Stimulated activated CD8-positive, alpha-beta memory T cell treated with anti-CD3 and anti-CD28 coated beads, Interleukin-7, amount 100 ng/mL, for 24 hours (primary cell): ENCODE results near the gene BARHL1.
"Not testable (repeated sequence)": the region's sequence is repeated elsewhere in the genome, so short reads cannot be mapped to it uniquely, and the experiment has no call there.

Source experiments
- DNase-seq: peaks from one replicate; pipeline ENCODE4 v3.0.0-alpha.2; 2020; ENCODE audit warnings: low read depth

The BARHL1 gene

GRCh38 chr9:132556714-132557113, 25.7 kb upstream of the BARHL1 start:
- DNase-seq: no peak

DNA sequence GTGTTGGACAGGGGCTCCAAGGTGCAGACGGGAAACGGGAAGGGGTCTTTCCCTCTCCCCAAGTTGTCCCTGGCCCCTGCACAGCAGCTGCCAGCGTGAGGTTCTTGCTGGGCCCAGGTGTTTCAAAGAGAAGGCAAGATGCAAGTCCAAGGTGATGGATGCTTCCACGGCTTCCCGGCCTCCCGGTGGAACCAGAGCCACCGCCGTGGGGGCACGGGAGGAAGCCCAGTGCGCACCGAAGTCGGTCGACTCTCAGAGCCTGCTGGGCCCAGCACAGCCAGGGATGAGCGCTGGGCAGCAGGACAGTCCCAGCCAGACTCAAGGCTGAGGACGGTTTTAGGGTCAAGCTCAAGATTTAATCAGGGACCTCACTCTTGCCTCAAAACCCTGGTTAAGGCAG, 25.2 kb upstream of the BARHL1 start:
- DNase-seq: no peak

GRCh38 chr9:132559711-132560110, 22.7 kb upstream of the BARHL1 start:
- DNase-seq: no peak

- DNase-seq: no peak
These were observed 21.7 kb upstream of the BARHL1 start for GRCh38 chr9:132560616-132561202.

DNA sequence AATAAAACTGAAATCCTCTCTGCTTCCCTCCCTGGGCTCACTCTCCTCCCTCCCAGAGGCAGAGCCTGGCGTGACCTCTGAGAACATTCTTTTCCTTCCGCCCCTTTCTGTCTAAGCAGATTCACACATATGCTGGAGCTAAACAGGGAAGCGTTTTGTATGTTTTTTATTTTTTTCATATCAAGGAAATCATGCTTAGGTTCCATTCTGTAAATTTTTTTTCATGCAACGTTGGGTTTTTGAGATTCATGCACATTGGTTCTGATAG, 20.2 kb upstream of the BARHL1 start:
- DNase-seq: no peak

DNA sequence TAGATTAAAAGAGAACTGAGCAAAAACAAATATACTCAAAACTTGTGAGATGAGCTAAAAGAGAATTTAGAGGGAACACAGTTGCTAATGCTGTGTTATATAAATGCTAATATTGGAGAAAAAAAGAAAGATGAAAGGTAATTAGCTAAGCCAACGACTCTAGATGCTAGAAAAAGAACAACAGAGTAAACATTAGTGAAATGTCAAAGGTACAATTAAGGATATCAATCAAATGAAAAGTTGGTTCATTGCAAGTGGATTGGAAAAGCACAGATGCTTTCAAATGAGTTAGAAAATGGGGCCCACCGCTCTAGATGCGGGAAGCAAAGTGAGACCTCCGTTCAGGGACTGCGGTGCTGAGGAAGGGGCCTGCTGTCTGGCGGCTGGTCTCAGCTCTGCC, 17.9 kb upstream of the BARHL1 start:
- DNase-seq: no peak

DNA sequence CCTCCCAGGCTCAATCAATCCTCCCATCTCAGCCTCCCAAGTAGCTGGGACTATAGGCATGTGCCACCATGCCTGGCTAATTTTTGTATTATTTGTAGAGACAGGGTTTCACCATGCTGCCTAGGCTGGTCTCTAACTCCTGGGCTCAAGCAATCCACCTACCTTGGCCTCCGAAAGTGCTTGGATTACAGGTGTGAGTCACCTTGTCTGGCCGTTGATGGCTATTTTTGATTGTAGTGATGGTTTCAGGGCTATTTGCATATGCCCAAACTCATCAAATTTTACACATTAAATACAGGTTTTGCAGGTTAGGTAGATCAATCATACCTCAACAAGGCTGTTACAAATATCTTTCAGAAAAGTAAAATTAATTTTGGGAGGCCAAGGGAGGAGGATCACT, 13.6 kb upstream of the BARHL1 start:
- DNase-seq: not testable (repeated sequence)

- no peak for DNase-seq
These were observed 10.4 kb upstream of the BARHL1 start for GRCh38 chr9:132571806-132572600.

DNA sequence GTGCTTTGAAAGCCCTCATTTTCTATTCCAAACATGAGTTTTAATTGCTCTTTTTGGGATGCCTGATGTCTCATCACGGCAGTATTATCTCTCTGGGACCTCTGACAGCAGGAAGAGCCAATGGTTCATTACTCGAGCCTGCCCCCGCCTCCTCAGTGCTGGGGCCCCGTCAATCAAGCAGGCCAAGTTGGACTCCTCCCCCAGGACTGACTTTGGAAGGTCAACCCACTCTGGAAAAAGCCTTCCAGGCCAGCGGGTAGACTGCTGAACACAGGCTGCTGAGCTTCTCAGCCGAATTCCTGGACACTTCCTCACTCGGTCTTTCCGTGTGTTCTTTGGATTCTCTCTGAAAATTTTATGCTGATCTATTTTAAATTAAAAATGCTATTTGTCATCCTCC, 9.5 kb upstream of the BARHL1 start:
- DNase-seq: no peak

- peak; percentile 16 for DNase-seq
These were observed 7.3 kb upstream of the BARHL1 start for GRCh38 chr9:132575005-132575609.

DNA sequence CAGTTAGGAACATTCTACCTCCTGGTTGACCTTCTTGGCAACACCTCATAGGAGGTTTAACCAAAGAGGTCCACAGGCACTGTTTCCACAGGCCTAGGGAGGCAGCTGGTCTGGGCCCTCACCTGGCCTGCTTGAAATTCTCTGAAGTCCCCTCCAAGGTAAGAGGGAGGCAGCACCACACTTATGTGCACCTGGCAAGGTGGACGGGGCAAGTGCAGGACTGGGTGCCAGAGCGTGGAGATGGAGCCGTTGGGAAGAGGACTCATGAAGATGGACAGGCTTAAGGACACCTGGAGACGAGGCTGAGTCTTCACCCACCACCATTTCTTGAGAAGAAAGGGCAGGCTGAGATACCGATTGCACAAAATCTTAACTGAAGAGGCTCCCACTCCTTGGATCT, 6.6 kb upstream of the BARHL1 start:
- DNase-seq: no peak

GRCh38 chr9:132577119-132577518, 5.3 kb upstream of the BARHL1 start:
- no peak for DNase-seq

DNA sequence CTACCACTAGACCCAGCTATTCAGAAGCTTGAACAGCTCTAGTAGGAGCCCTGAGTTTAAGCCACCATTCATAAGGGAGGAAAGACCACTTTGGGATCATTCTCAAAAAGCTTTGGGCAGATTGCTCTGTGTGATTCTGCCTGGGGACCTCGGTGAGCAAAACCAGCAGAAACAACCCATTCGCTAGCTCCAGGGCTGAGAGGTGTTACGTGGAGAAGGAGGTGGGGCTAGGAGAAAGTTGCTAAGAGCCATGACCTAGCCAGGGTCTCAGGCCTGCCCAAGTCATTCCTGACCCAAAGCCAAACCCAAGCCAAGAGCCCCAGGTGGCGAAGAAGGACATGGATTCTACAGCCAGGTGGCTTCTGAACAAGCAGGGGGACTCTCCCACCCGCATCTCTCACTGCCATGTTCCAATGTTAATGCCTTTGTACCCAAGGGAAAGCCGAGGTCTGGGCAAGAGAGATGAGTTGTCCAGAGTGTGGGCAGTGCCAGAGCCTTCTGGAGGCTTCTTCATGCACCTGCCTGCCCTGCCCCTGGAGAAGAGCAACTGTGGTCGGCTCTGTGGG, 4.0 kb upstream of the BARHL1 start:
- DNase-seq: no peak

DNA sequence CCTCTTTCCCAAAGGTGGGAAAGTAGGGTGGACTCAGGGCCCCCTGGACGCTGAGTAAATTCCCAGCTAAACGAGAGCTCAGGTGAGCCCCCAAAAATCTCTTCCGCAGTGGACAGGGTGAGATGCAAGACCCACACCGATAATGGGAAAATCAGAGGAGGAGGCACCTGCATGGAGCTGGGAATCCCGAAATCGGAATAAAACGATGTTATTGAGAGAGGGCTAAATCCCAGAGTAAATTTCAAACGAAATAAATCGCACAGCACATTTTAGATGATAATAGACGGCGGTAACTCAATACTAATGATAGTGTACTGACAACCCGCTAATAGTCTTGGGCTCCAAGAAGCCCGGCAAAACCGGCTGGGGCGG, 3.0 kb upstream of the BARHL1 start:
- DNase-seq: no peak

DNA sequence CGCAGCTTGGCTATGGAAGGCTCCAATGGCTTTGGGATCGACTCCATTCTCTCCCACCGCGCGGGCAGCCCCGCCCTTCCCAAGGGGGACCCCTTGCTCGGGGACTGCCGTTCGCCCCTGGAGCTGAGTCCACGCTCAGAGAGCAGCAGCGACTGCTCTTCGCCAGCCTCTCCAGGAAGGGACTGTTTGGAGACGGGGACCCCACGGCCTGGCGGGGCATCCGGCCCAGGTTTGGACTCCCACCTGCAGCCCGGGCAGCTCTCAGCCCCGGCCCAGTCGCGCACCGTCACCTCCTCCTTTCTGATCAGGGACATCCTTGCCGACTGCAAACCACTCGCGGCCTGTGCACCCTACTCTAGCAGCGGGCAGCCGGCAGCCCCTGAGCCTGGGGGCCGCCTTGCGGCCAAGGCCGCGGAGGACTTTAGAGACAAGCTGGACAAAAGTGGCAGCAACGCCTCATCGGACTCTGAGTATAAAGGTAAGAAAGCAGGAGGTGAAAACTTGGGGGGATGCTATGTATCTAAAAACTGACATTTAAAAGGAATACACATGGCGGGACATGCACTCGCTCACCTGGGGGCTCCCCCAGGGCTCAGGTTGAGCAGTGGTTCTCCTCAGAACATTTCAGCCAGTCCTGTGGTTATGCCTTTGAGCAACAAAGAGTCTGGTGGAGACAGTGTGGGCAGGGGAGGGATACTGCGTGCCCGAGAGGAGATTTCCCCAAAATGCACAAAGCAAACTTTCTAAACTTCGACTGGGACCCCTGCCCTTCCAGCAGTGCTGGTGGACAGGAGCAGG, 579 bp downstream of the BARHL1 start:
- no peak for DNase-seq

DNA sequence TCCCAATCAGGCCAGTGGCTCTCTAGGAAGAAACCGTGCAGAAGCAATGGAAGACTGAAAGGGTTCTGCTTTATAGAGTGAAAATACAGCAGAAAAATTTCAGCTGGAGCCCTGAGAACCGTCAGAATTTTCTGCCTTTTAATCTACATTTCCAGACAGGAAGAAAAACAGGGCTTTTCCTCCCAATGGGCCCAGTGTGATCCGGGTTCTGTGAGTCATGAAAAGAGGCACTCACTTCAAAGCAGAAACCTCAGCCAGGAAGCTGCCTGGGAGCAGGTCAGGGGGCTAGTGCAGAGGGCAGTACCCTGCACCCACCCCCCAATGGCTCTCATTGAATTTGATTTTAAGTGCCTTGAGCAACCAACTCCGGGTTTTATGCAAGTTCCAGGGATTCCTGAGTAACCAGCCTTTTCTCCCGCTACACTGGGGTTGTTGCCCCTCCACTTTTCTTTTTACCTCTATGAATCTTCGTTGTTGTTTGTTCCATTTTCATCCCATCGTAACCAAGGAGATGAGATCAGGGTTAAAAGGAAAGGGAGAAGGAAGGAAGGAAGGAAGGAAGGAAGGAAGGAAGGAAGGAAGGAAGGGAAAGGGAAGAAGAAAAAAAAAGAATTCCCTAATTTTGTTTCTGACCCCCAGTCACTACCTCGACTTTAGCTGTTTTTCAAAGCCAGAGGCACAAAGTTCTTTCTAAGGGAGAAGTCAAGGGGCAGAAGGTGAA, 1.3 kb downstream of the BARHL1 start:
- DNase-seq: no peak

DNA sequence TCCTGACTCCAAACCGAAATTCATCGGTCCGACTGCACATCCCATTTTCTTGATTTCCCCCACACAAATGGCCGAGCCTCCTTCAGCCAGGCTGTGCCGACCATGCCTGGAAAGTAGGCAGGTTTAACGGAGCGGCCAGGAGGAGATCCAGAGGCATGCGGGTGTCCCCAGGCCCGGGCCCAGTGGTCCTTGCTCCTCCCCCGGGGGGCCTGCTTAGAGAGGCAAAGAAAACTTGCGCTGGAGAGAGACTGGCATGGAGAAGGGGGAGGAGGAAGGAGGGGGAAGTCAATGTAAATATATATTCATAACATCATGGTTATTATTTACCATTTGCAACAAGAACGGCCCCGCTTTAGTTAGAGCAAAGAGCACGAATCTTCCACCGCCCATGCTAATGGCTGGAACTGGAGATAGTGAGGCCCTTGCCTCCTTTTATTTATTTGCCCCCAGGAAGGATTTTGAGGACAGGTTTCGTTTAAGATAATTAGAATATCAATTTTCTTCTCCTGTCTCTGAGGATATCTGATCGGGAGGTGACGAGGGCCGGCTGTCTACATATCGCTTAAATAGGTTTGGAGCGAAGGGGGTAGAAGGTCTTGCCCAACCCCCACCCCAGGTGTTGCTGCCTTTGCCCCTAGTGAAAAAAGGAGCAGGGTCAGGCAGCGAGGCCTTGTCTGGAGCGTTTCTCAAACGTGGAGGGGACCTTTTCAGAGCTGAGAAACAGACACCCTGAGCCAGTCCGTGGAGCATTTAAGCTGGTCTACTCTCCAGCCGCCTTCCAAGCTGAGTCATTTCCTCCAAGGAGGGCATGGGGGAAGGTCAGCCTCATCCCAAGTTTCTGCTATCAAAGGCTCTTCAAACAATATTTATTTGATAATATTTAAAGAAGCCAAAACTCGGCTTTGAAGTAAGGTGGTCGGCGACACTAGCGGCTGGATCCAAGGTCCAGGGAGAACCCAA, 2.5 kb downstream of the BARHL1 start:
- no peak for DNase-seq

GRCh38 chr9:132585954-132586829, 3.8 kb downstream of the BARHL1 start:
- no peak for DNase-seq

- no peak for DNase-seq
These were observed 4.6 kb downstream of the BARHL1 start for GRCh38 chr9:132586830-132587591.
